Smooth muscle cell (in vitro differentiated cells): ENCODE measurements around the gene NCL. TPM values are rescaled to one million over a fixed set of nuclear protein-coding genes. Genes with fewer than 3 reads are reported as not detected.

ENCODE experiments used
- DNase-seq: peaks from one replicate; lab custom pipeline; 2025; ENCODE audit not compliant: unreplicated experiment; lab: John Stamatoyannopoulos, UW
- H2AFZ ChIP-seq: fragments of 200-600 bp; sonication (generic); 2 replicates; pipeline ENCODE4 v1.6.0; 2016; ENCODE audit warnings: antibody characterized with exemption, low read depth, mild to moderate bottlenecking
- H3F3A ChIP-seq: fragments of 200-600 bp; sonication (generic); 2 replicates; pipeline ENCODE4 v1.6.0; 2017; ENCODE audit warnings: antibody characterized with exemption, low read depth
- H3K27ac ChIP-seq: fragments of 200-600 bp; sonication (generic); 2 replicates; pipeline ENCODE4 v1.5.1; 2016; ENCODE audit warnings: low read depth, mild to moderate bottlenecking
- H3K27me3 ChIP-seq: fragments of 200-600 bp; sonication (generic); 2 replicates; pipeline ENCODE4 v1.6.1; 2016; ENCODE audit warnings: low read depth, mild to moderate bottlenecking
- H3K36me3 ChIP-seq: fragments of 200-600 bp; sonication (generic); 2 replicates; pipeline ENCODE4 v1.5.1; 2016; ENCODE audit warnings: low read depth
- H3K4me1 ChIP-seq: fragments of 200-600 bp; sonication (generic); 2 replicates; pipeline ENCODE4 v1.5.1; 2016; ENCODE audit warnings: low read depth
- H3K4me2 ChIP-seq: fragments of 200-600 bp; sonication (generic); 2 replicates; pipeline ENCODE4 v1.6.0; 2016; ENCODE audit warnings: mild to moderate bottlenecking
- H3K4me3 ChIP-seq: fragments of 200-600 bp; sonication (generic); 2 replicates; pipeline ENCODE4 v1.5.1; 2016; ENCODE audit warnings: mild to moderate bottlenecking
- H3K79me2 ChIP-seq: fragments of 200-600 bp; sonication (generic); 2 replicates; pipeline ENCODE4 v1.6.0; 2016; ENCODE audit warnings: low read depth, mild to moderate bottlenecking
- H3K9ac ChIP-seq: fragments of 200-600 bp; sonication (generic); 2 replicates; pipeline ENCODE4 v1.6.0; 2016; ENCODE audit warnings: low read depth
- H3K9me3 ChIP-seq: fragments of 200-600 bp; sonication (generic); replicated peaks from 2 replicates; pipeline ENCODE4 v1.5.1; 2016; ENCODE audit warnings: low read depth
- H4K20me1 ChIP-seq: fragments of 200-600 bp; sonication (generic); 2 replicates; pipeline ENCODE4 v1.6.0; 2016; ENCODE audit warnings: low read depth
- CTCF ChIP-seq: fragments of 200-600 bp; sonication (generic); IDR thresholded peaks from 2 replicates; pipeline ENCODE4 v1.5.1; 2017; ENCODE audit warnings: borderline replicate concordance, mild to moderate bottlenecking, antibody characterized with exemption; ENCODE audit not compliant: insufficient read depth, poor library complexity, severe bottlenecking
- WGBS: methylation state at CpG from one replicate; pipeline ENCODE4 v1.1.7; 2016; ENCODE audit warnings: low lambda C conversion rate; 5-methylcytosine and 5-hydroxymethylcytosine counted together
- polyA plus RNA-seq: library from polyadenylated mRNA; unstranded; fragments of >200 nt; fragmentation: Nextera tagmentation; extraction: Ambion mirVana; gene quantifications from 2 replicates; pipeline ENCODE4 v1.2.1, GENCODE V29; 2016
- total RNA-seq: library from RNA; depleted of rRNA; stranded (reverse); fragments of >200 nt; gene quantifications from 2 replicates; pipeline ENCODE4 v1.2.3, GENCODE V29; 2014

Gene NCL
- total and polyA plus RNA-seq, 2 experiments from 2014 or later = 108 to 219 TPM

DNA sequence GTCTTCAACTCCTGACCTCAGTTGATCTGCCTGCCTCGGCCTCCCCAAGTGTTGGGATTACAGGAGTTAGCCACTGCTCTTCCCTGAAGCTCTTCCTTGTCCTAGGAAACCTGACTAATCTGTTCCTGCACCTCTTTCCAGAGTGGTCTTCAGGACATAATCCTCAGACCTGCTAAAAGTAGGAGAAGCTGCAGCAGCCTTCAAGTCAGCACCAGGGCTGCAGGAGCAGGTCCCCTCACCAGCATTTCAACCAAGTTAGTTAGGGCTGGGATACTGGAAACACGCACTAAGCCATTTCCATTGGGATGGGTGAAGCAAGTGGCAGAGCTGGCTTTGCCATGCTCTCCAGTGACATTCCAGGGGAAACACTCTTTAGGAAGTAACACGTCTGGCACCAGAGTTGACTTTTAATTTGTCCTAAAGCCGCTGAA is 9.9 kb downstream of the NCL start:
- Histone ChIP-seq H2AFZ (no peak overlapping the region), H3K4me2 (no peak overlapping the region), H4K20me1 (peaks cover 45% of the 10 kb centered on the region), H3K4me1 (no peaks in the 10 kb centered on the region), H3K79me2 (peaks cover 3% of the 10 kb centered on the region), H3K9ac (no peak overlapping the region), H3F3A (peaks cover 44% of the 10 kb centered on the region), H3K27ac (no peak overlapping the region), H3K9me3 (no peaks in the 10 kb centered on the region), H3K36me3 (peaks cover 37% of the 10 kb centered on the region), H3K27me3 (no peaks in the 10 kb centered on the region), H3K4me3 (no peak overlapping the region)
- DNase-seq = no peak
- WGBS = 96% methylated on average over 4 of the region's 4 CpGs
- TF ChIP-seq CTCF = no peak

- Histone ChIP-seq H2AFZ (no peak overlapping the region), H3F3A (peaks cover 34% of the 10 kb centered on the region), H3K9ac (no peak overlapping the region), H3K27me3 (no peaks in the 10 kb centered on the region), H3K9me3 (no peaks in the 10 kb centered on the region), H3K36me3 (peaks cover 22% of the 10 kb centered on the region), H3K4me3 (no peak overlapping the region), H3K27ac (peak overlapping the region; percentile 29), H3K4me1 (no peaks in the 10 kb centered on the region), H3K79me2 (no peaks in the 10 kb centered on the region), H3K4me2 (no peak overlapping the region), H4K20me1 (peaks cover 31% of the 10 kb centered on the region)
- no peak for DNase-seq
- TF ChIP-seq CTCF = no peak
- WGBS = 78% methylated on average over 10 of the region's 10 CpGs
Observed at GRCh38 chr2:231452799-231453508, 11.3 kb downstream of the NCL start.

GRCh38 chr2:231450548-231450989 is 13.7 kb downstream of the NCL start:
- Histone ChIP-seq H3K4me2 (no peak overlapping the region), H3K4me1 (no peaks in the 10 kb centered on the region), H4K20me1 (peaks cover 10% of the 10 kb centered on the region), H2AFZ (no peak overlapping the region), H3K9me3 (no peaks in the 10 kb centered on the region), H3F3A (peaks cover 15% of the 10 kb centered on the region), H3K4me3 (no peak overlapping the region), H3K79me2 (no peaks in the 10 kb centered on the region), H3K9ac (no peak overlapping the region), H3K27ac (no peak overlapping the region), H3K27me3 (no peaks in the 10 kb centered on the region), H3K36me3 (peaks cover 4% of the 10 kb centered on the region)
- no peak for TF ChIP-seq CTCF
- WGBS = 95% methylated on average over 4 of the region's 4 CpGs
- DNase-seq = no peak
